HG02884 (cell line): ENCODE results near the gene TAF11L4.
"Not testable (repeated sequence)": the region's sequence is repeated elsewhere in the genome, so short reads cannot be mapped to it uniquely, and the experiment has no call there.

Source experiments
- ATAC-seq: cut with Tn5 transposase; IDR thresholded peaks from one replicate; pipeline ENCODE4 v1.9.1; 2021; ENCODE audit warnings: mild to moderate bottlenecking, moderate library complexity; ENCODE audit not compliant: unreplicated experiment

The TAF11L4 gene

GRCh38 chr5:17521501-17521900 is at the start of gene TAF11L4:
TSS of gene TAF11L4 (plus strand) at chr5:17521801.
- ATAC-seq, result not testable (repeated sequence)

GRCh38 chr5:17475064-17475463 is 46.5 kb upstream of the TAF11L4 start:
- ATAC-seq, result peak; percentile 58

- no peak for ATAC-seq
Observed at GRCh38 chr5:17477043-17477442, 44.6 kb upstream of the TAF11L4 start.

GRCh38 chr5:17477573-17478265 is 43.9 kb upstream of the TAF11L4 start:
- ATAC-seq, result no peak

- ATAC-seq, result no peak
Observed at GRCh38 chr5:17481378-17481777, 40.2 kb upstream of the TAF11L4 start.

GRCh38 chr5:17482790-17483189 is 38.8 kb upstream of the TAF11L4 start:
- ATAC-seq, result no peak

- ATAC-seq, result not testable (repeated sequence)
Observed at GRCh38 chr5:17486464-17487173, 35.0 kb upstream of the TAF11L4 start.

- no peak for ATAC-seq
Observed at GRCh38 chr5:17487174-17487512, 34.5 kb upstream of the TAF11L4 start.

GRCh38 chr5:17491257-17491656 is 30.3 kb upstream of the TAF11L4 start:
- ATAC-seq, result not testable (repeated sequence)

- no peak for ATAC-seq
Observed at GRCh38 chr5:17492770-17493169, 28.8 kb upstream of the TAF11L4 start.

- no peak for ATAC-seq
Observed at GRCh38 chr5:17497446-17497845, 24.2 kb upstream of the TAF11L4 start.

GRCh38 chr5:17497931-17498330 is 23.7 kb upstream of the TAF11L4 start, which contains the start of gene TAF11L2:
TSS of gene TAF11L2 (plus strand) at chr5:17498231.
- ATAC-seq, result not testable (repeated sequence)

- no peak for ATAC-seq
Observed at GRCh38 chr5:17511775-17512325, 9.8 kb upstream of the TAF11L4 start.

- ATAC-seq, result not testable (repeated sequence)
Observed at GRCh38 chr5:17517526-17517925, 4.1 kb upstream of the TAF11L4 start.

GRCh38 chr5:17518067-17518466 is 3.5 kb upstream of the TAF11L4 start, which contains the start of gene TAF11L3:
TSS of gene TAF11L3 (plus strand) at chr5:17518367.
- ATAC-seq, result not testable (repeated sequence)

- not testable (repeated sequence) for ATAC-seq
Observed at GRCh38 chr5:17519508-17519907, 2.1 kb upstream of the TAF11L4 start.

- not testable (repeated sequence) for ATAC-seq
Observed at GRCh38 chr5:17524935-17525334, 3.3 kb downstream of the TAF11L4 start, which contains the start of gene TAF11L5. TSS of gene TAF11L5 (plus strand) at chr5:17525235.

- ATAC-seq, result not testable (repeated sequence)
Observed at GRCh38 chr5:17526504-17526903, 4.9 kb downstream of the TAF11L4 start.

- ATAC-seq, result not testable (repeated sequence)
Observed at GRCh38 chr5:17528369-17528768, 6.8 kb downstream of the TAF11L4 start, which contains the start of gene TAF11L6. TSS of gene TAF11L6 (plus strand) at chr5:17528669.
